T-helper 1 cell (primary cell): Measurements from ENCODE around the gene NDUFS6.

Source experiments
- DNase-seq, 5 donors: peaks; one replicate each; pipeline ENCODE4 v3.0.0-alpha.2; 2012 to 2020

NDUFS6 gene

GRCh38 chr5:1856596-1857255, 55.5 kb downstream of the NDUFS6 start:
- DNase-seq, result no peak

GRCh38 chr5:1857256-1857600, 56.0 kb downstream of the NDUFS6 start:
- DNase-seq, result no peak

GRCh38 chr5:1858436-1858835, 57.2 kb downstream of the NDUFS6 start:
- DNase-seq, result no peak

GRCh38 chr5:1859099-1859498, 57.9 kb downstream of the NDUFS6 start:
- DNase-seq, result no peak

GRCh38 chr5:1860021-1860610, 58.9 kb downstream of the NDUFS6 start:
- no peak for DNase-seq

GRCh38 chr5:1860949-1861348, 59.7 kb downstream of the NDUFS6 start:
- DNase-seq, result no peak

- no peak for DNase-seq
Observed at GRCh38 chr5:1864896-1865440, 63.8 kb downstream of the NDUFS6 start.

GRCh38 chr5:1865486-1865885, 64.3 kb downstream of the NDUFS6 start:
- DNase-seq, result no peak
